Loucy (cell line): ENCODE data around the gene CTIF.

Experiments
- H2AFZ ChIP-seq: fragments of 200-600 bp; sonication (generic); 2 replicates; pipeline ENCODE4 v1.6.0; 2016; ENCODE audit warnings: antibody characterized with exemption, mild to moderate bottlenecking, low read length, moderate library complexity
- H3F3A ChIP-seq: fragments of 200-600 bp; 2 replicates; pipeline ENCODE4 v1.6.0; 2016; ENCODE audit warnings: antibody characterized with exemption, low read depth, mild to moderate bottlenecking
- H3K27me3 ChIP-seq: fragments of 200-600 bp; sonication (generic); 2 replicates; pipeline ENCODE4 v1.6.1; 2014; ENCODE audit warnings: low read length, mild to moderate bottlenecking; ENCODE audit not compliant: insufficient read depth, poor library complexity, severe bottlenecking
- H3K36me3 ChIP-seq: fragments of 200-600 bp; sonication (generic); 2 replicates; pipeline ENCODE4 v1.6.1; 2016; ENCODE audit warnings: low read length; ENCODE audit not compliant: insufficient read depth
- H3K4me1 ChIP-seq: fragments of 200-600 bp; sonication (generic); 2 replicates; pipeline ENCODE4 v1.5.1; 2014; ENCODE audit warnings: low read length, mild to moderate bottlenecking; ENCODE audit not compliant: insufficient read depth, poor library complexity, severe bottlenecking
- H3K4me2 ChIP-seq: fragments of 200-600 bp; sonication (generic); 2 replicates; pipeline ENCODE4 v1.6.0; 2014; ENCODE audit warnings: antibody characterized with exemption, low read length, low read depth, mild to moderate bottlenecking; ENCODE audit not compliant: poor library complexity, severe bottlenecking
- H3K4me3 ChIP-seq: fragments of 200-600 bp; sonication (generic); 2 replicates; pipeline ENCODE4 v1.5.1; 2014; ENCODE audit warnings: low read length, mild to moderate bottlenecking, mixed read lengths; ENCODE audit not compliant: poor library complexity, severe bottlenecking
- H3K79me2 ChIP-seq: fragments of 200-600 bp; sonication (generic); 2 replicates; pipeline ENCODE4 v1.6.1; 2014; ENCODE audit warnings: low read length; ENCODE audit not compliant: insufficient read depth
- H3K9ac ChIP-seq: fragments of 200-600 bp; sonication (generic); 2 replicates; pipeline ENCODE4 v1.6.0; 2014; ENCODE audit warnings: mild to moderate bottlenecking, low read depth, low read length, moderate library complexity; ENCODE audit not compliant: poor library complexity, severe bottlenecking
- H3K9me2 ChIP-seq: fragments of 200-600 bp; sonication (generic); replicated peaks from 2 replicates; pipeline ENCODE4 v1.6.1; 2016; ENCODE audit warnings: low read depth, low read length, mixed read lengths
- H3K9me3 ChIP-seq: fragments of 200-600 bp; sonication (generic); 2 replicates; pipeline ENCODE4 v1.6.1; 2014; ENCODE audit warnings: mild to moderate bottlenecking, antibody characterized with exemption, low read length, low read depth; ENCODE audit not compliant: insufficient read depth
- H4K20me1 ChIP-seq: fragments of 200-600 bp; sonication (generic); 2 replicates; pipeline ENCODE4 v1.6.0; 2014; ENCODE audit warnings: antibody characterized with exemption, low read length, mild to moderate bottlenecking; ENCODE audit not compliant: insufficient read depth, poor library complexity, severe bottlenecking
- EZH2phosphoT487 ChIP-seq: fragments of 200-600 bp; IDR thresholded peaks from 2 replicates; pipeline ENCODE4 v1.6.1; 2018; ENCODE audit warnings: antibody characterized with exemption, mild to moderate bottlenecking, moderate library complexity, borderline replicate concordance
- TF ChIP-seq, protein P1 (sequence below): fragments of 200-600 bp; sonication (generic); conservative IDR thresholded peaks from 2 replicates; pipeline ENCODE4 v1.5.1; 2014; ENCODE audit warnings: mild to moderate bottlenecking, antibody characterized with exemption, low read length

The CTIF gene

DNA sequence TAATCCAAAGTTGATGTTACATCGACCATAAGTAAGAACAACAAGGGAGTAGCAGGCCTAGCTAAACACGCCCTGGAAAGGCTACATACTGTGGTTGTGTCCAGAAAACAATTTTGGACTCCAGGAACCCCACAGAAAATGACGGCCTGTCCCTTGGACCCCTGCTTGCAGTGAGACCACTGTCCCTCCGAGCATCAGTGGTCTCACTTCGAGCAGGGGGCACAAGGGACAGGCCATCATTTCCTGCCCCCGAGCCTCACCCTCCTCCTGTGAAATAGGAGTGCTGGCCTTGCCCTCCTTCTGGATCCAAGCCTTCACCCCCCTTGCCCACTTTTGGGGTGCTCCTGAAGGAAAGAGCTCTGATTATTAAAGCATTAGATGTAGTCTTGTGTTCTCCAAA lies 144.4 kb downstream of the CTIF start:
- Histone ChIP-seq H4K20me1 (no peaks in the 10 kb centered on the region), H3K9ac (no peak overlapping the region), H3K79me2 (no peaks in the 10 kb centered on the region), H3K9me2 (no peaks in the 10 kb centered on the region), H3K36me3 (no peaks in the 10 kb centered on the region), H3K4me3 (no peak overlapping the region), H3K9me3 (no peaks in the 10 kb centered on the region), H3K4me2 (no peak overlapping the region), H3K4me1 (peaks cover 13% of the 10 kb centered on the region), H3K27me3 (no peaks in the 10 kb centered on the region), H2AFZ (no peak overlapping the region), H3F3A (no peaks in the 10 kb centered on the region)
- TF ChIP-seq EZH2phosphoT487, result no peak
- TF ChIP-seq, protein P1, sequence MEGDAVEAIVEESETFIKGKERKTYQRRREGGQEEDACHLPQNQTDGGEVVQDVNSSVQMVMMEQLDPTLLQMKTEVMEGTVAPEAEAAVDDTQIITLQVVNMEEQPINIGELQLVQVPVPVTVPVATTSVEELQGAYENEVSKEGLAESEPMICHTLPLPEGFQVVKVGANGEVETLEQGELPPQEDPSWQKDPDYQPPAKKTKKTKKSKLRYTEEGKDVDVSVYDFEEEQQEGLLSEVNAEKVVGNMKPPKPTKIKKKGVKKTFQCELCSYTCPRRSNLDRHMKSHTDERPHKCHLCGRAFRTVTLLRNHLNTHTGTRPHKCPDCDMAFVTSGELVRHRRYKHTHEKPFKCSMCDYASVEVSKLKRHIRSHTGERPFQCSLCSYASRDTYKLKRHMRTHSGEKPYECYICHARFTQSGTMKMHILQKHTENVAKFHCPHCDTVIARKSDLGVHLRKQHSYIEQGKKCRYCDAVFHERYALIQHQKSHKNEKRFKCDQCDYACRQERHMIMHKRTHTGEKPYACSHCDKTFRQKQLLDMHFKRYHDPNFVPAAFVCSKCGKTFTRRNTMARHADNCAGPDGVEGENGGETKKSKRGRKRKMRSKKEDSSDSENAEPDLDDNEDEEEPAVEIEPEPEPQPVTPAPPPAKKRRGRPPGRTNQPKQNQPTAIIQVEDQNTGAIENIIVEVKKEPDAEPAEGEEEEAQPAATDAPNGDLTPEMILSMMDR, result no peak

- Histone ChIP-seq H3K4me1 (peaks cover 13% of the 10 kb centered on the region), H3K9me2 (no peaks in the 10 kb centered on the region), H3K9me3 (no peaks in the 10 kb centered on the region), H3K27me3 (no peaks in the 10 kb centered on the region), H3K4me2 (no peak overlapping the region), H3K9ac (no peak overlapping the region), H3K79me2 (no peaks in the 10 kb centered on the region), H2AFZ (no peak overlapping the region), H3K36me3 (no peaks in the 10 kb centered on the region), H4K20me1 (no peaks in the 10 kb centered on the region), H3K4me3 (no peak overlapping the region), H3F3A (no peaks in the 10 kb centered on the region)
- TF ChIP-seq, protein P1, result no peak
- TF ChIP-seq EZH2phosphoT487, result no peak
These were observed 144.8 kb downstream of the CTIF start for GRCh38 chr18:48683661-48684060.

DNA sequence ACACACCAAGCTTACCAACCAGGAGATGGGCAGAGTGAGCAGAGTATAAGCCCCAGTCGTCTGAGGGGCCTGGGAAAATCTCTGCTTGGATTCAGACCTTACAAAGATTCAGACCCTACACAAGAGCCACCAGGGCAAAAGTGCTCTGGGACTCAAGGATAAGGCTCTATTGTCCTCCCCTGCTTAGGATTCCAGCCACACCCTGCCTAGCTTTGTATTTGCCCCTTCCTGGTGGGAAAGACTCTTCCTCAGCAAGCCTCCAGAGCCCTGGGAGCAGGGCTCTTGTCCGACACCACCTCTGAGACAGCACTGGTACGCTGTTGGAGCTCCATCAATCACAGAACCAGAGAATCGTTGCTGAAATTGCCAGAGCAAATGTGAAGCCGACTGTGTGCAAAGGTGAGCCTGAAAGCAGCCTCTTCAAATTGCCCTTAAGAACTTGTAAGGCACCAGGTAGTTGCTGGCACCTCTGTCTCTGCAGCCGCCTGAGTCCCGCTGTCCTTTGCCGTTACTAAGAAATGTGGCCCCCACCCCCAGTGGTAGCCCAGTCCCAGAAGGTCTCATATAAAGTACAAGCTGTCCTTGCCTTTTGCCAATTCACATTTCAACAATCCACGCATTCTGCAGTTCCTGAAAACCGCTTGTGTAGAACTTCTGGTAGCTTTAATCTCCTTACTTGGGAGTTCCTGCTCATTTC lies 148.7 kb downstream of the CTIF start:
- Histone ChIP-seq H3K9me3 (no peaks in the 10 kb centered on the region), H3K36me3 (no peaks in the 10 kb centered on the region), H3K4me1 (no peaks in the 10 kb centered on the region), H3K27me3 (no peaks in the 10 kb centered on the region), H3K9me2 (no peaks in the 10 kb centered on the region), H3F3A (no peaks in the 10 kb centered on the region), H3K79me2 (no peaks in the 10 kb centered on the region), H3K4me3 (no peak overlapping the region), H4K20me1 (no peaks in the 10 kb centered on the region), H2AFZ (no peak overlapping the region), H3K9ac (no peak overlapping the region), H3K4me2 (no peak overlapping the region)
- TF ChIP-seq EZH2phosphoT487, result no peak
- TF ChIP-seq, protein P1, result no peak
